HCT116 (cell line): ENCODE measurements around the gene RIBC2. TPM values are rescaled to one million over a fixed set of nuclear protein-coding genes. Genes with fewer than 3 reads are reported as not detected.

Experiments
- ATAC-seq: fragments of 200-7000 bp; cut with Tn5 transposase; 2 replicates; pipeline ENCODE4 v1.9.1; 2020; ENCODE audit warnings: mild to moderate bottlenecking, moderate library complexity
- BruUV-seq: library from RNA; stranded (reverse); fragments of 400-500 nt; replicated peaks from 2 replicates; lab custom pipeline; 2021; lab: Mats Ljungman, UMichigan
- CTCF ChIA-PET: fragments of 300-600 bp; sonication (Branson Sonifier 250); formaldehyde crosslinking; loops from one replicate; lab custom pipeline; 2021; ENCODE audit warnings: antibody characterized with exemption; lab: Charles Lee
- POLR2A ChIA-PET: fragments of 300-600, 350-600 bp; sonication (Branson Sonifier 250); formaldehyde crosslinking; loops from one replicate; lab custom pipeline; 2021; ENCODE audit warnings: antibody characterized with exemption; lab: Charles Lee
- RAD21 ChIA-PET, 2 experiments: fragments of 300-600 bp; sonication (Branson Sonifier 250); formaldehyde crosslinking; loops; one replicate each; lab custom pipeline; 2023; ENCODE audit warnings: low total read pairs in 2 of 2; ENCODE audit not compliant: uncharacterized antibody in 2 of 2, unreplicated experiment in 2 of 2, low non-redundant PET in 1 of 2; lab: Charles Lee
- DNase-seq: peaks from one replicate; pipeline ENCODE4 v3.0.0-alpha.2; 2010; ENCODE audit warnings: low read depth, low spot score
- H2AFZ ChIP-seq: fragments of 200-600 bp; shearing (Covaris generic), sonication (generic); 2 replicates; pipeline ENCODE4 v1.6.1; 2017; ENCODE audit warnings: low read depth, mixed run types, mixed read lengths, antibody characterized with exemption, low read length; ENCODE audit not compliant: poor library complexity, severe bottlenecking
- H3K27ac ChIP-seq: 2 replicates; pipeline ENCODE4 v1.5.1; 2012; ENCODE audit warnings: low read depth, low read length
- H3K27me3 ChIP-seq: fragments of 200-600 bp; sonication (generic); 2 replicates; pipeline ENCODE4 v1.6.1; 2016; ENCODE audit warnings: mixed run types, low read length, mixed read lengths; ENCODE audit not compliant: insufficient read depth
- H3K36me3 ChIP-seq, 2 experiments: fragments of 200-500 bp in 1 of 2; fragments of 200-600 bp in 1 of 2; sonication (Bioruptor generic) in 1 of 2; sonication (generic) in 1 of 2; 2 replicates each; pipeline versions ENCODE4 v1.5.1 to v1.6.1; 2014 to 2016; ENCODE audit warnings: low read length in 2 of 2, inconsistent platforms in 1 of 2, mixed read lengths in 1 of 2, mixed run types in 1 of 2; ENCODE audit not compliant: insufficient read depth in 2 of 2, control insufficient read depth in 1 of 2
- H3K4me1 ChIP-seq, 2 experiments: fragments of 200-600 bp in 1 of 2; sonication (generic) in 1 of 2; 2 replicates each; pipeline versions ENCODE4 v1.5.1 to v1.6.1; 2012 to 2017; ENCODE audit warnings: low read length in 2 of 2, inconsistent platforms in 1 of 2, mild to moderate bottlenecking in 1 of 2, mixed read lengths in 1 of 2, mixed run types in 1 of 2, moderate library complexity in 1 of 2; ENCODE audit not compliant: insufficient read depth in 2 of 2, control insufficient read depth in 1 of 2
- H3K4me2 ChIP-seq: fragments of 200-600 bp; sonication (generic); 2 replicates; pipeline ENCODE4 v1.6.1; 2017; ENCODE audit warnings: mixed run types, low read length, mixed read lengths
- H3K4me3 ChIP-seq, 2 experiments: fragments of 200-600 bp in 1 of 2; sonication (generic) in 1 of 2; replicated peaks in 1 of 2; 2 replicates each; pipeline ENCODE4 v1.5.1; 2011 to 2016; ENCODE audit warnings: low read length in 2 of 2, control low read depth in 1 of 2, low read depth in 1 of 2, mild to moderate bottlenecking in 1 of 2, mixed read lengths in 1 of 2, mixed run types in 1 of 2
- H3K79me2 ChIP-seq: fragments of 200-600 bp; sonication (generic); 2 replicates; pipeline ENCODE4 v1.6.1; 2017; ENCODE audit warnings: mild to moderate bottlenecking, mixed run types, low read length, moderate library complexity, mixed read lengths; ENCODE audit not compliant: insufficient read depth
- H3K9ac ChIP-seq: fragments of 200-600 bp; sonication (generic); 2 replicates; pipeline ENCODE4 v1.6.1; 2016; ENCODE audit warnings: low read length, mixed read lengths
- H3K9me2 ChIP-seq: fragments of 200-600 bp; sonication (generic), shearing (Covaris generic); 2 replicates; pipeline ENCODE4 v1.6.1; 2017; ENCODE audit warnings: mixed run types, mild to moderate bottlenecking, moderate library complexity; ENCODE audit not compliant: insufficient read depth
- H3K9me3 ChIP-seq, 2 experiments: fragments of 200-500 bp in 1 of 2; fragments of 200-600 bp in 1 of 2; sonication (Bioruptor generic) in 1 of 2; sonication (generic) in 1 of 2; 2 replicates each; pipeline ENCODE4 v1.6.1; 2014 to 2017; ENCODE audit warnings: low read length in 2 of 2, mixed read lengths in 2 of 2, inconsistent platforms in 1 of 2, low read depth in 1 of 2, mild to moderate bottlenecking in 1 of 2, mixed run types in 1 of 2, moderate library complexity in 1 of 2; ENCODE audit not compliant: control insufficient read depth in 1 of 2, insufficient read depth in 1 of 2
- H4K20me1 ChIP-seq: fragments of 200-600 bp; sonication (generic), shearing (Covaris generic); 2 replicates; pipeline ENCODE4 v1.6.1; 2017; ENCODE audit warnings: mixed run types, mild to moderate bottlenecking, moderate library complexity; ENCODE audit not compliant: insufficient read depth
- EGR1 ChIP-seq: IDR thresholded peaks from 2 replicates; pipeline ENCODE4 v1.6.1; 2012; ENCODE audit warnings: low read depth
- ELF1 ChIP-seq: IDR thresholded peaks from 2 replicates; pipeline ENCODE4 v1.6.1; 2012; ENCODE audit warnings: low read depth, borderline replicate concordance
- EZH2 ChIP-seq: fragments of 200-600 bp; sonication (generic); IDR thresholded peaks from 2 replicates; pipeline ENCODE4 v1.6.1; 2017; ENCODE audit warnings: antibody characterized with exemption, mixed run types
- FOSL1 ChIP-seq: IDR thresholded peaks from 2 replicates; pipeline ENCODE4 v1.6.1; 2012; ENCODE audit warnings: low read depth
- MAX ChIP-seq: IDR thresholded peaks from 2 replicates; pipeline ENCODE4 v1.6.1; 2012
- POLR2AphosphoS5 ChIP-seq: IDR thresholded peaks from 2 replicates; pipeline ENCODE4 v1.6.1; 2011; ENCODE audit warnings: mild to moderate bottlenecking, low read depth, low read length, moderate library complexity
- RAD21 ChIP-seq: IDR thresholded peaks from 2 replicates; pipeline ENCODE4 v1.6.1; 2012; ENCODE audit warnings: low read depth, mild to moderate bottlenecking
- REST ChIP-seq: IDR thresholded peaks from 2 replicates; pipeline ENCODE4 v1.6.1; 2012; ENCODE audit warnings: low read depth
- SIN3A ChIP-seq: IDR thresholded peaks from 2 replicates; pipeline ENCODE4 v1.6.1; 2012; ENCODE audit warnings: low read depth
- SP1 ChIP-seq: IDR thresholded peaks from 2 replicates; pipeline ENCODE4 v1.6.1; 2012; ENCODE audit warnings: low read depth
- SRF ChIP-seq: IDR thresholded peaks from 2 replicates; pipeline ENCODE4 v1.6.1; 2012; ENCODE audit warnings: low read depth
- TCF7L2 ChIP-seq: IDR thresholded peaks from 2 replicates; pipeline ENCODE4 v1.7.0; 2011; ENCODE audit warnings: borderline replicate concordance, inconsistent platforms; ENCODE audit not compliant: insufficient read depth, insufficient read length; ENCODE audit errors: extremely low read depth
- YY1 ChIP-seq: IDR thresholded peaks from 2 replicates; pipeline ENCODE4 v1.6.1; 2011; ENCODE audit warnings: low read length, low read depth, moderate library complexity, mild to moderate bottlenecking; ENCODE audit not compliant: insufficient replicate concordance; ENCODE audit errors: extremely low read depth
- ZBTB33 ChIP-seq: IDR thresholded peaks from 2 replicates; pipeline ENCODE4 v1.6.1; 2011; ENCODE audit warnings: mild to moderate bottlenecking, low read length, moderate library complexity; ENCODE audit not compliant: insufficient replicate concordance; ENCODE audit errors: extremely low read depth
- ZFX ChIP-seq: fragments of 450-650 bp; IDR thresholded peaks from 2 replicates; pipeline ENCODE4 v1.6.1; 2017
- ZNF274 ChIP-seq: fragments of 200-500 bp; sonication (Bioruptor generic); IDR thresholded peaks from 2 replicates; pipeline ENCODE4 v1.6.1; 2014; ENCODE audit warnings: mild to moderate bottlenecking, low read depth, low read length, inconsistent platforms
- intact Hi-C: fragments of 100-400 bp; cut with micrococcal nuclease; formaldehyde crosslinking; loops from 2 replicates; pipeline ENCODE4 v1.10.0; 2022
- total RNA-seq: library from RNA; stranded (reverse); gene quantifications from one replicate; pipeline ENCODE4 v1.2.1, GENCODE V29; 2021; ENCODE audit not compliant: unreplicated experiment
- TF ChIP-seq, protein P1 (sequence below), 3 experiments: fragments of 200-600 bp in 1 of 3; sonication (generic) in 1 of 3; IDR thresholded peaks in 2 of 3; conservative IDR thresholded peaks in 1 of 3; 2 replicates each; pipeline ENCODE4 v1.5.1; 2012 to 2017; ENCODE audit warnings: low read depth in 2 of 3, low read length in 2 of 3, antibody characterized with exemption in 1 of 3, borderline replicate concordance in 1 of 3, control low read depth in 1 of 3, mild to moderate bottlenecking in 1 of 3, mixed read lengths in 1 of 3, mixed run types in 1 of 3, moderate library complexity in 1 of 3; ENCODE audit not compliant: insufficient read depth in 1 of 3

Gene RIBC2
- total RNA-seq, 1 experiment from 2014 or later = 8.3 TPM

DNA sequence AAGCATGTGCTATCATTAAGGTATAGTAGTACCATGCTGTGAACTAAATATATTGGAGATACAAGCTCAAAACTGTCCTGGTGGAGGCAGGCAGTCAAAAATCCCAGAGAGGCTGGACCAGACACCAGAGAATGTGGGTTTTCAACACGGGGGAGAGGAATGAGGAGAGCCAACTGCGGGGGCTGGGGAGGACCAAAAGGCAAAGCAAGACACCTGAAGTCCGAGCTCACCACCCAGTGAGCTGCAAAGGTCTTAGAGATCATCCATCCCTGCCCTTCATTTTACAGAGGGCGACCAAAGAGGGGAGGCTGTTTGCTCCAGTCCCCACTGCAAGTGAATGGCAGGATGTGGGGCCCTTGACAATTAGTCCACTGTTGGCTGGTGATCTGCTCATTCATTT lies 10.0 kb downstream of the RIBC2 start:
- no peak overlapping the region for H3K27ac ChIP-seq
- ATAC-seq = no peak
- ChIA-PET POLR2A (no interaction called here), RAD21 (no interaction called here), CTCF (no interaction called here)
- no peaks in the 10 kb centered on the region for H3K36me3 ChIP-seq
- TF ChIP-seq REST (no peak), MAX (no peak), EZH2 (no peak), SRF (no peak), ZBTB33 (no peak), FOSL1 (no peak), YY1 (no peak), EGR1 (no peak), ZNF274 (no peak), ELF1 (no peak), SP1 (no peak), ZFX (no peak), SIN3A (no peak), POLR2AphosphoS5 (no peak), RAD21 (no peak), TCF7L2 (no peak)
- TF ChIP-seq, protein P1, sequence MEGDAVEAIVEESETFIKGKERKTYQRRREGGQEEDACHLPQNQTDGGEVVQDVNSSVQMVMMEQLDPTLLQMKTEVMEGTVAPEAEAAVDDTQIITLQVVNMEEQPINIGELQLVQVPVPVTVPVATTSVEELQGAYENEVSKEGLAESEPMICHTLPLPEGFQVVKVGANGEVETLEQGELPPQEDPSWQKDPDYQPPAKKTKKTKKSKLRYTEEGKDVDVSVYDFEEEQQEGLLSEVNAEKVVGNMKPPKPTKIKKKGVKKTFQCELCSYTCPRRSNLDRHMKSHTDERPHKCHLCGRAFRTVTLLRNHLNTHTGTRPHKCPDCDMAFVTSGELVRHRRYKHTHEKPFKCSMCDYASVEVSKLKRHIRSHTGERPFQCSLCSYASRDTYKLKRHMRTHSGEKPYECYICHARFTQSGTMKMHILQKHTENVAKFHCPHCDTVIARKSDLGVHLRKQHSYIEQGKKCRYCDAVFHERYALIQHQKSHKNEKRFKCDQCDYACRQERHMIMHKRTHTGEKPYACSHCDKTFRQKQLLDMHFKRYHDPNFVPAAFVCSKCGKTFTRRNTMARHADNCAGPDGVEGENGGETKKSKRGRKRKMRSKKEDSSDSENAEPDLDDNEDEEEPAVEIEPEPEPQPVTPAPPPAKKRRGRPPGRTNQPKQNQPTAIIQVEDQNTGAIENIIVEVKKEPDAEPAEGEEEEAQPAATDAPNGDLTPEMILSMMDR (IDR thresholded peaks at IDR 0.05 in 2 of 3, conservative IDR thresholded peaks at IDR 0.05 in 1 of 3; ENCODE audit: borderline replicate concordance in 1 of 3, insufficient read depth in 1 of 3, low read depth in 2 of 3, low read length in 2 of 3) = no peak
- no peak for DNase-seq
- no peaks in the 10 kb centered on the region for H3K79me2 ChIP-seq
- no peak overlapping the region for H2AFZ ChIP-seq
- no peaks in the 10 kb centered on the region for H3K4me1 ChIP-seq
- no peak overlapping the region for H3K4me3 ChIP-seq
- BruUV-seq = no TSS peak
- H3K9me2 ChIP-seq = no peaks in the 10 kb centered on the region
- H3K4me2 ChIP-seq = no peak overlapping the region
- intact Hi-C loops = no loop called here
- no peaks in the 10 kb centered on the region for H3K27me3 ChIP-seq
- no peaks in the 10 kb centered on the region for H3K9me3 ChIP-seq
- H4K20me1 ChIP-seq = no peaks in the 10 kb centered on the region
- no peak overlapping the region for H3K9ac ChIP-seq
